HG03045 (cell line): ENCODE results near the gene PTGDR2.

ENCODE experiments used
- ATAC-seq: cut with Tn5 transposase; IDR thresholded peaks from one replicate; pipeline ENCODE4 v1.9.1; 2021; ENCODE audit warnings: mild to moderate bottlenecking, moderate library complexity; ENCODE audit not compliant: unreplicated experiment

Gene PTGDR2

DNA sequence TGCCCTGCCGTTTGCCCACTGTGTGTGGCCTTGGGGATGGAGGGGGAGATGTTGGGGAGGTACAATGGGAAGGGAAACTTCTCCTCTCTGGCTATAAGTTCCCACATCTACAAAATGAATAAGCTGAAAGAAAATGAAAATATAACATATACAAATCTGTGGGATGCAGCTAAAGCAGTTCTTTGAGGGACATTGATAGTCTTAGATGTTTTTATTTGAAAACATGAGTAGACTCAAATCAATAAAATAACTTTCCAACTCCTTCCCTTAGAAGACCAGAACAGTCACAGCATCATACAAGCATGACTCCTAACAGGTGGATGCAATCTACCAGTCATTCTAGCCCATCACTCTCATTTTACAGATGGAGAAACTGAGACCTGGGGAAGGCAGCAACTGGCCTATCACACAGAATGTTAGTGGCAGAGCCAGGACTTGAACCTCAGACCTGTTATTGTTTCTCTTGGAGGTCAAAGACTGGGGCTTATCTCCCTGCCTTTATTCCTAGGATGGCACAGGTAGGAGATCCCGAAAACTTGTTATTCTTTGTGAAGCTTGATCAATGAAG lies 39.1 kb downstream of the PTGDR2 start:
- ATAC-seq, result no peak

GRCh38 chr11:60814112-60814511 lies 41.6 kb downstream of the PTGDR2 start:
- no peak for ATAC-seq

DNA sequence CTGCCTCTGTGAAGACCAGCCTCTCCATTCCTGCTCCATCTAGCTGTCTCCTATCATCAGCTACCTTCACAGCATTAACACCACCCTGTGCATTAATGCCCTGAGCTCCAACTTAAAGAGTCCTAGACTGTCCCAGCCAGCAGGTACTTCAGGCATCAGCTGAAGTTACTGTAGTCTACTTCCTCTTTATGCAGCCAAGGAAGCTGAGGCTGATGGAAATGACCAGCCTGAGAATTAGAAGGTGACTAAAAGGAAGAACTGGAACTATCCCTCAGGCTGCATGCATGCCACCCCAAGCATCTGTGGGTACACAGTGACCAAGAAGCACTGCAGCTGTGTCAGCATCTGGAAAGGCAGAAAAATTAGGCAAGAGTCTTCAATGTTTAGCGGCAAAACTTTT lies 42.4 kb downstream of the PTGDR2 start:
- ATAC-seq, result no peak

- ATAC-seq, result no peak
Observed at GRCh38 chr11:60810569-60810968, 45.2 kb downstream of the PTGDR2 start.

DNA sequence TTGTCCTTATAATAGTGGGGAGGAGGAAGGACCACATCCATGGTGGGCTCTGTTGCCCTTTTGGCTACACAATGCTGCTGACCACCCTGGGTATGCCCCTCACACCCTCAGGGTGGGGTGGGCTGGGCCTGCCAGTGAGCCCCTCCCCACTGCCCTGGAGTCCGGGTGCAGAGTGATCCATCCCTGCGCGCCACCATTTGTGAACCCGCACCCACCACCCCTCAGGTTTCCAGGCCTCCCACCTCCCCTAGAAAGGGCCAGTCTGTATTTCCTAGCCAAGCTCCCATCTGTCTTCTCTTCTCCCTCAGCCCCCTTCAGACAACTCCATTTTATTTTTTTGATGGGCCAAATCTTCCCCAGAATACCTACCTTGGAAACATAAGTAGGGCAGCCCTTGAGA lies 45.6 kb downstream of the PTGDR2 start:
- no peak for ATAC-seq

DNA sequence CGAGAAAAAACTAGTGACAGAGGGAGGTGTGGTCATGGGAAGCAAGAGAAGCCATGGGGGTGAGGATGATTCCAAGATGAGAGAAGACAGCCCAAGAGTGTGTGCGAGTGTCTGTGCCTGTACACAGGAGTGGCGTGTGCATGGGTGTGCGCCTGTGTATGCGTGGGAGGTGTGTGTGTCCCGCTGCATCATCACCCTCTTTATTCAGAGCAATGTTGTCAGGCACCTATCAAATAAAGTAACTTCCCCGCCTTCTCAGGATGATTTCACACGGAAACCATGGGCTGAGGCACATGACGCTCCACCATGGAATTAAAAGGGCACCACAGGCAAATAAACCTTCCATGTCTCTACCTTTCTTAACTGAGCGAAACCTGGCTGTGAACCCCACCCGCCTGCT lies 46.1 kb downstream of the PTGDR2 start:
- ATAC-seq, result no peak

DNA sequence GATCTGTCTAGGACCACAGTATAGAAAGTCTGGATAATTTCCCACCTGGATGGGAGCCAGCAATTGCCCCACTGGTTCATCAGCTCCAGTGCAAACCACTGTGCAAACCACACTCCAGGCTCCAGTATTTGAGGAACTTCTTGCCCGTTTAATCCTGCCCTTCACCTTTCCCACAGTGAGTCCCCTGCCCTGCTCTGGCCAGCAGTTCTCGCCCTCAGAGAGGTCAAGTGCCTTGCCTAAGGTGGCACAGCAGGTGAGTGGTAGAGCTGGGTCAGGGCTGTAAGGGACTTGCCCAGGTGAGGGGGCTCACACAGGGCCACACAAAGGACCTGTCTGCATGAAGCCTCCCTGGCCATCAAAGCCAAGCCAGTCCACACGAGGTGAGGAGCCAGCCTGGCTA lies 46.5 kb downstream of the PTGDR2 start:
- ATAC-seq, result no peak

DNA sequence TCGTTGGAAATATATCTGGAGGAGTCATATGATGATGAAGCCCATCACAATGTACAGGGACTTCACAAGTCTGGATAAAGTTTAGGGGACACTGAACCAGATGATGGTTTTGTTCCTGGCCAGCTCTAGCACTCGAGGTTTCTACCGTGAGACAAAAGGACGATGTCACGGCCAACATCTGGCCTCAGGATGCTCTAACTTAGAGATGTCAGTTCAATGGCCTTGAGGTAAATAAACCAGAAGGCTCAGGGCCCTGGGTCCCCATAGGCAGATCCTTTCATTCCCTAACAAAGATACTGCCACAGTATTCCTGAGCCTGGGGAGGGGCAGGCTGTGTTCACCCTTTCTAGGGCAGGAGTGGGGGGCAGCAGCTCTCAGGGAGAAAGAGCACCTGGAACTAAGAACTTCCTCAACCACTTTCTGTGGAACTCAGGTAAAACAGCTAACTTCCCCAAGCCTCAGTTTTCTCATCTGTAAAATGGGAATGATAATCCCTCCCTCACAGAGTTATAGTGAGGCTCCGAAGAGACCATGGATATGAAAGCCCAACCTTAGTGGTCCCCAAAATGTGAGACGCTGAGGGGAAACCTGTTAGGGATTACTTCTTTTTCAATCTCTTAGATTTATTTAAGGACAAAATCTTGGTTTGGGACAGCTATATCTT lies 52.3 kb downstream of the PTGDR2 start:
- no peak for ATAC-seq

GRCh38 chr11:60801194-60801593 lies 54.6 kb downstream of the PTGDR2 start:
- no peak for ATAC-seq
